Hepatocyte (in vitro differentiated cells): Measurements from ENCODE around the gene PRDX6. TPM values are rescaled to one million over a fixed set of nuclear protein-coding genes. Genes with fewer than 3 reads are reported as not detected.
"Not testable (repeated sequence)": the region's sequence is repeated elsewhere in the genome, so short reads cannot be mapped to it uniquely, and the experiment has no call there.

ENCODE experiments used
- DNase-seq: peaks from one replicate; pipeline ENCODE4 v3.0.0-alpha.2; 2016; ENCODE audit warnings: low spot score
- H2AFZ ChIP-seq: fragments of 200-600 bp; sonication (generic); 2 replicates; pipeline ENCODE4 v1.6.0; 2016; ENCODE audit warnings: antibody characterized with exemption, mild to moderate bottlenecking
- H3K27ac ChIP-seq: fragments of 200-600 bp; sonication (generic); 2 replicates; pipeline ENCODE4 v1.5.1; 2016; ENCODE audit warnings: mild to moderate bottlenecking
- H3K27me3 ChIP-seq: fragments of 200-600 bp; sonication (generic); 2 replicates; pipeline ENCODE4 v1.6.1; 2016
- H3K36me3 ChIP-seq: fragments of 200-600 bp; sonication (generic); replicated peaks from 2 replicates; pipeline ENCODE4 v1.5.1; 2016; ENCODE audit warnings: low read depth; ENCODE audit not compliant: insufficient read depth
- H3K4me1 ChIP-seq: fragments of 200-600 bp; sonication (generic); 2 replicates; pipeline ENCODE4 v1.5.1; 2016; ENCODE audit warnings: mild to moderate bottlenecking, moderate library complexity; ENCODE audit not compliant: insufficient read depth
- H3K4me2 ChIP-seq: fragments of 200-600 bp; sonication (generic); 2 replicates; pipeline ENCODE4 v1.6.0; 2016
- H3K4me3 ChIP-seq: fragments of 200-600 bp; sonication (generic); 2 replicates; pipeline ENCODE4 v1.5.1; 2016; ENCODE audit warnings: mild to moderate bottlenecking
- H3K79me2 ChIP-seq: fragments of 200-600 bp; sonication (generic); 2 replicates; pipeline ENCODE4 v1.6.0; 2017; ENCODE audit warnings: mild to moderate bottlenecking
- H3K9me2 ChIP-seq: fragments of 200-600 bp; sonication (generic); replicated peaks from 2 replicates; pipeline ENCODE4 v1.6.0; 2017; ENCODE audit warnings: mild to moderate bottlenecking; ENCODE audit not compliant: insufficient read depth
- H3K9me3 ChIP-seq: fragments of 200-600 bp; sonication (generic); 2 replicates; pipeline ENCODE4 v1.5.1; 2016; ENCODE audit warnings: low read depth, mild to moderate bottlenecking
- H4K20me1 ChIP-seq: fragments of 200-600 bp; sonication (generic); 2 replicates; pipeline ENCODE4 v1.6.0; 2016; ENCODE audit warnings: mild to moderate bottlenecking; ENCODE audit not compliant: insufficient read depth, poor library complexity, severe bottlenecking
- CTCF ChIP-seq: fragments of 200-600 bp; sonication (generic); IDR thresholded peaks from 2 replicates; pipeline ENCODE4 v1.5.1; 2016; ENCODE audit warnings: antibody characterized with exemption, mild to moderate bottlenecking; ENCODE audit not compliant: poor library complexity
- EZH2 ChIP-seq: fragments of 200-600 bp; sonication (generic); IDR thresholded peaks from 2 replicates; pipeline ENCODE4 v1.6.1; 2016; ENCODE audit warnings: antibody characterized with exemption, mild to moderate bottlenecking, borderline replicate concordance
- EZH2phosphoT487 ChIP-seq: fragments of 200-600 bp; sonication (generic); IDR thresholded peaks from one replicate; pipeline ENCODE4 v1.6.1; 2018; ENCODE audit warnings: antibody characterized with exemption, mild to moderate bottlenecking, low read depth, moderate library complexity; ENCODE audit not compliant: unreplicated experiment, severe bottlenecking
- WGBS: methylation state at CpG from one replicate; pipeline ENCODE4 v1.1.6; 2016; ENCODE audit warnings: low lambda C conversion rate; ENCODE audit errors: missing lambda C conversion rate; 5-methylcytosine and 5-hydroxymethylcytosine counted together
- polyA plus RNA-seq: library from polyadenylated mRNA; unstranded; fragments of >200 nt; fragmentation: Nextera tagmentation; extraction: Ambion mirVana; gene quantifications from 2 replicates; pipeline ENCODE4 v1.2.1, GENCODE V29; 2016
- total RNA-seq: library from RNA; depleted of rRNA; stranded (reverse); fragments of >200 nt; gene quantifications from 2 replicates; pipeline ENCODE4 v1.2.3, GENCODE V29; 2014

Gene PRDX6
- total and polyA plus RNA-seq, 2 experiments from 2014 or later: 350 to 400 TPM

DNA sequence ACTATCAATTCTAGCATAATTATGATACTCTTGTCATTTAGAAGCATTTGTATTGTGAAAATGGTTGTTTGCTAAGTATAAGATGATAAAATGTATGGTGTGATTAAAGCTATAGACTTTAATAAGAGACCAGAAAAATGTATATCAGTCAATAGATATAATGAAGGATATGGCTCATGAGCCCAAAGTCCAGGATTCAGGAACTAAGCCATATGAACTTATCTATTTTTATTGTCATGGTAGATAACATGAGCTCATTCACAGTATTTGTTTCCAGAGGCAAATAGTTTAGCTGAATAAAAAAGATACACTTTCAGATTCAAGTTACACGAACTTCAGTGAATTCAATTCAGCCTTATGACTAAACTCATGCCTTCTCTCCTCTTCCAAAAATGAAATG is 32.7 kb downstream of the PRDX6 start:
- no peak overlapping the region for H3K4me2 ChIP-seq
- no peaks in the 10 kb centered on the region for H3K9me3 ChIP-seq
- no peaks in the 10 kb centered on the region for H3K36me3 ChIP-seq
- H4K20me1 ChIP-seq: no peaks in the 10 kb centered on the region
- no peaks in the 10 kb centered on the region for H3K79me2 ChIP-seq
- WGBS: 70% methylated on average over 1 of the region's 1 CpG
- no peaks in the 10 kb centered on the region for H3K9me2 ChIP-seq
- no peak overlapping the region for H3K4me3 ChIP-seq
- TF ChIP-seq EZH2: no peak
- TF ChIP-seq EZH2phosphoT487: no peak
- TF ChIP-seq CTCF: no peak
- peaks cover 13% of the 10 kb centered on the region for H3K4me1 ChIP-seq
- no peaks in the 10 kb centered on the region for H3K27me3 ChIP-seq
- H3K27ac ChIP-seq: no peak overlapping the region
- no peak for DNase-seq
- H2AFZ ChIP-seq: no peak overlapping the region

DNA sequence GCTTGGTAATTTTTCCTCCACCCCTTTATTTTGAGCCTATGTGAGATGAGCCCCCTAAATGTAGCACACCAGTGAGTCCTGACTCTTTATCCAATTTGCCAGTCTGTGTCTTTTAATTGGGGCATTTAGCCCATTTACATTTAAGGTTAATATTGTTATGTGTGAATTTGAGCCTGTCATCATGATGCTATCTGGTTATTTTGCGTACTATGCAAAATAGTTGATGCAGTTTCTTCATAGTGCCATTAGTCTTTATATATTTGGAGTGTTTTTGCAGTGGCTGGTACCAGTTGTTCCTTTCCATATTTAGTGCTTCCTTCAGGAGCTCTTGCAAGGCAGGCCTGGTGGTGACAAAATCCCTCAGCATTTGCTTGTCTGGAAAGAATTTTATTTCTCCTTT is 37.4 kb downstream of the PRDX6 start:
- H3K4me1 ChIP-seq, H3K9me3 ChIP-seq, H3K36me3 ChIP-seq, H3K9me2 ChIP-seq, DNase-seq, H3K27ac ChIP-seq, H3K27me3 ChIP-seq, H3K4me3 ChIP-seq, H2AFZ ChIP-seq, H4K20me1 ChIP-seq, H3K79me2 ChIP-seq, H3K4me2 ChIP-seq: not testable (repeated sequence)
- WGBS: 96% methylated on average over 1 of the region's 1 CpG

DNA sequence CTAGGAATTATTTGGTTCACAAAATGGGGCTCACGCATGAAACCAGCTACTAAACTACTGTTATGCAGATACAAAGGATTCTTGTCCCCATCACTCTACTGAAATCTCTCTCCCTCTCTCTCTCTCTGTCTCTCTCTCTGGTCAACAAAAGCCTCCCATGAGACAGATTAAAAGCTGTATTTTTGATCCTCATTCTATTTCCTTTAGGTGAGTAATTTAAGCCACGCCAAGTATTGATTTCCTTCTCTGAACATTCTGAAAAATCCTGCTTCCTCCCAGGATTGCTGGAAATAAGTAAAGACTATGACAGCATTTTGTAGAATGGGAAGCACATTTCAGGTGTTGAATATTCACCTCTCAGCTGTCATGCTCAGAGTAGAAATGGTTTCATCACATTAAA is 43.7 kb downstream of the PRDX6 start:
- Histone ChIP-seq H3K9me3 (no peaks in the 10 kb centered on the region), H3K4me1 (no peaks in the 10 kb centered on the region), H3K4me2 (no peak overlapping the region), H3K27ac (no peak overlapping the region), H2AFZ (no peak overlapping the region), H3K4me3 (no peak overlapping the region), H3K27me3 (no peaks in the 10 kb centered on the region), H3K36me3 (no peaks in the 10 kb centered on the region), H3K79me2 (no peaks in the 10 kb centered on the region), H4K20me1 (no peaks in the 10 kb centered on the region), H3K9me2 (no peaks in the 10 kb centered on the region)
- TF ChIP-seq EZH2 (no peak), EZH2phosphoT487 (no peak), CTCF (no peak)
- DNase-seq: no peak
- WGBS: 90% methylated on average over 2 of the region's 2 CpGs

DNA sequence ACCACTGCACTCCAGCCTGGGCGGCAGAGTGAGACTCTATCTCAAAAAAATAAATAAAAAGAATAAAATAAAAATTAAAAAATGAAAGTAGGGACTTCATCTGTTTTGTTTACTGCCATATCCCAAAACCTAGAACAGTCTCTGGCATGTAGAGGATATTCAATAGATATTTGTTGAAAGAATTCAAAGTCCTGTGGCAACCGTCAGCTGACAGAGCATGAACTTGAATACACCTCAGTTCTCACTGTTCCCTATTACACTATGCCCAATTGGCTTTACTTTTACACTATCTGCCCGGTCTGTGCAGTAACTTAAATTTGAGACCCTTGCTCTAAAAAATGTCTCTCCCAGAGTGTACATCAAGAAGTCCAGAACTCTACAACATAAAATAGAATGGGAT is 46.2 kb downstream of the PRDX6 start:
- H2AFZ ChIP-seq: no peak overlapping the region
- no peak overlapping the region for H3K27ac ChIP-seq
- H3K36me3 ChIP-seq: no peaks in the 10 kb centered on the region
- no peaks in the 10 kb centered on the region for H3K9me3 ChIP-seq
- H4K20me1 ChIP-seq: no peaks in the 10 kb centered on the region
- no peak for TF ChIP-seq CTCF
- no peak for TF ChIP-seq EZH2phosphoT487
- no peak for TF ChIP-seq EZH2
- H3K4me1 ChIP-seq: peaks cover 3% of the 10 kb centered on the region
- H3K27me3 ChIP-seq: no peaks in the 10 kb centered on the region
- 90% methylated on average over 3 of the region's 3 CpGs for WGBS
- no peaks in the 10 kb centered on the region for H3K9me2 ChIP-seq
- no peak overlapping the region for H3K4me3 ChIP-seq
- no peak overlapping the region for H3K4me2 ChIP-seq
- no peak for DNase-seq
- no peaks in the 10 kb centered on the region for H3K79me2 ChIP-seq
